ENCODE measurements around the gene PXYLP1.
"Not testable (repeated sequence)": the region's sequence is repeated elsewhere in the genome, so short reads cannot be mapped to it uniquely, and the experiment has no call there.

The PXYLP1 gene

DNA sequence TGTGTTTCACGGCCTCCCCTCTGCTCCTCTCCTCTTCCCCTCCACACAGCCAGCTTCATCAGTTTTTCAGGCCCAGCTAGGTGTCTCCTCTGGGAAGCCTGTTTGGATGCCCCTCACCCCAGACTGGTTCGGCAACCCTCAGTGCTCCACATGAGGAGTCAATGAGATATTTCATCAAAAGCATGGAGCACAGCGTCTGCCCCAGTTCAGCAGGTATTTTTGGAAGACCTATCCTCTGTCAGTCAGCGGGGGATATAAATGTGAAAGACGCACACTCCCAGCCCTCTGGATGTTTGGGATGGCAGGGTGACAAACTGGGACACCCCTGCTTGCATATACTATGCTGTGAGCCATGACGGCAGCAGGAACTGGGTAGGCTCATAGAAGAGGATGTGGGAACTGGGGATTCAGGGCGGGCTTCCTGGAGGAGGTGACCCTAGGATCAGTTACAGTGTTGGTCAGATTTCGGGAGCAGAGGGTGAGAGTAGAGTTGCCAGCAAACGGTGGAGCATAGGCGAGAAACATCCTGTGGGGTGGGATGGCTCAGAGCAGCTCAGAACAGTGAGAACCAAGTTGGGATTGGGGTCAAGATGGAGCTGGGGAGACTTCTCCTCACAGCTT is 42.9 kb downstream of the PXYLP1 start:
- no peak for DNase-seq

- DNase-seq = no peak
Measured at GRCh38 chr3:141275032-141275422, 43.4 kb downstream of the PXYLP1 start.

- no peak for DNase-seq
Measured at GRCh38 chr3:141275511-141275910, 43.9 kb downstream of the PXYLP1 start.

- no peak for DNase-seq
Measured at GRCh38 chr3:141275973-141276372, 44.3 kb downstream of the PXYLP1 start.

GRCh38 chr3:141276398-141276797 is 44.8 kb downstream of the PXYLP1 start:
- no peak for DNase-seq

- no peak for DNase-seq
Measured at GRCh38 chr3:141277451-141277850, 45.8 kb downstream of the PXYLP1 start.

DNA sequence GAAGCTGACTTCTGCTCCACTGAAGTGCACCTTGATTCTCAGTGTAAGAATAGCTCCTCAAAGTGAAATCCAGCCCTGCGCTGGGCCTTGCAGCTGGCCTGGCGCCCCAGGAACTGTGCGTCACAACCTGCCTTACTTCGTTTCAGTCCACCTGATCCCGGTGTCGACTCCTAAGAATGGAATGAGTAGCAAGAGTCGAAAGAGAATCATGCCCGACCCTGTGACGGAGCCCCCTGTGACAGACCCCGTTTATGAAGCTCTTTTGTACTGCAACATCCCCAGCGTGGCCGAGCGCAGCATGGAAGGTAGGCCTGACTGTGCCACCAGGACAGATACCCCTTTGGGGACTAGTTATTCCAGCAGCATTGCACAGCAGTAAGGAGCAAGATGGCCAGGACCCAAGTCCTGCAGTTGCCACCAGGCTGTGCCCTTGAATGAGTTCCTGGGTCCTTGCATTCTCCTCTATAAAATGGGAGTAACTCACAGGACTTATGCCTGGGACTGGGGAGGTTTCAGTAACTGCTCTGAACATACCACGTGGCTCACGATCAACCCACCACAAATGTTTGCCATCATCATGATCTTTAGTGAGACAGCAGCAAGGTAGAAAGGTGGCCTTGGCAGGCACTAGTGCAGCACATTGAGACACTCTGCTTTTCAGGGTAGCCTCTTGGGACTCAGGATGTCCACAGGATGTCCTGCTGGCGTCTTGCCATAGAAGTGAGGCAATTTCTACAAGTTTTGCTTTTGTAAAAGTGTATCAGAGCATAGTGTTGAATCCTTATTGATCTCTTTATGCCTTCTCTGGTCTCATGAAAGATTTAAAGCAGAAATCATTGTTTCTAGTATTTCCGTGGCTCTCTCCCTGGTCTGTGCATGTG is 46.8 kb downstream of the PXYLP1 start:
- DNase-seq = no peak

- DNase-seq = no peak
Measured at GRCh38 chr3:141279077-141279967, 47.7 kb downstream of the PXYLP1 start.

DNA sequence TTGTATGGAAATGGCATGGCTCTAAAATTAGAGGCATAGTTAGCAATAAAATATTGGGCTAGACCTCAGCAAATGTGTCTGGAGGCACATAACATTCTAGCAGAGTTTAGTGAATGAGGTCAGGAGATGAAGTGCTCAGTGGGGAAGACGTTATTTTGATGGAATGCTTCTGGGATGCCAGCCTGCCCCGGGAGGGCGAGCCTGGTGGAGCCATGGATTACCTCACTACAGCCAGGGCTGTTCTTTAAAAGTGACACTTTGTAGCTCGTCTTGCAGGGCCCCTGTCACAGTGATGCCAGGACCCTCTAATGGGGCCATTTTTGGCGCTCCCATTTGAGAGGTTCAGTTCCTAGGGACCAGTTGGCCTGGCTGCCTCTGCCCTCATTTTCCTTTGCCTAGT is 48.5 kb downstream of the PXYLP1 start:
- no peak for DNase-seq

DNA sequence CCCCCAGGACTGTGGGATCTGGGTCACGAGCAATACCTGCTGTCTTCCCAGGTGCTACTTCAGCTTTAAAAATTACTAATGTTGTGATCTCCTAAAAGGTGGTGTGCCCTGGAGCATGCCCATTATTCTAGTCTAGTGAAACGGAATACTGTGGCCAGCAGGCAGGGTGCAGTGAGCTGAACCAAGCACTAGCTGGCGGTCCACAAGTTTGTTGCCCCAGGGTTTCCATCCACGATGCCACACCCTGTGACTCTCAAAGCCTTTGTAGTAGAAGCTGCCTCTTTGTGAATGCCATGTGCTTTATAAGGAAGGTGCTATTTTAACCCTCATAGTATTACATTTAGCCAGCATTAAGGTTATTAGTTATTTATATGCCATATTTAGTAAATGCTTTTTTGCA is 49.1 kb downstream of the PXYLP1 start:
- DNase-seq = no peak

DNA sequence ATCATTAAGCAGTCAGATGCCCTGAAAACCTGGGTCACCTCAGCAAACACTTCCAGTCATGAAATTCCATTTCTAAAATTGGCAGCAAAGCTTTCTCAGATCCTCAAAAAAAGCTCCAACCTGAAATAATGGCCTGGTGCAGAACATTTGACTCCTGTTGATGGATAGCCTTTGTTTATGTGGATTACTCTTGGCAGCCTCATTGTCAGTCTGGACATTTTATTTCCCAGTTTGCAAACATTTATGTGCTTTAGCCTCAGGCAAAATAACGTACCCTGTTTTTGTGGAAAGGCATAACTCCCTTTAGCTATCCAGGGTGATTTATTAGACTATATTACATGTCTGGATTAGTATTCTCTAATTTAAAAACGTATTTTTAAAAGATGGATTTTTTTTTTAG is 53.9 kb downstream of the PXYLP1 start:
- no peak for DNase-seq

DNA sequence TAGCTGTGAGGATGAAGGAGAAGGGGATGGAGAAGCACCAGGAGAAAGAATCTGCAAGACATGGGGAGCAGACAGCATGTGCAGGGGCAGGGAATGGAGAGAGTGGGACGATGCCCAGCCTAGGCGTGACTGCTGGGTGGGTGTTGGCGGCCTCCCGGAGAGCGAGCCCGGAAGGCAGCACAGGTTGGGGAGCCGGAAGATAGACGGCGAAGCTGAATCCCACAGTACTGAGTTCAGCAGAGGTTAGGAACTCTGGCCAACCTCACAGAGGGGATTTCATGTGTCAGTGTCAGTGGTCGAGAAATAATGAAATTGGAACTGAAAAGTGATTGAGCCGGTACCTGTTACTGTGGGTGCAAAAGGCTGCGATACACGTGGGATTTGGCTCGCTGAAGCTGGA is 55.2 kb downstream of the PXYLP1 start:
- DNase-seq = no peak

GRCh38 chr3:141287326-141287725 is 55.7 kb downstream of the PXYLP1 start:
- no peak for DNase-seq

DNA sequence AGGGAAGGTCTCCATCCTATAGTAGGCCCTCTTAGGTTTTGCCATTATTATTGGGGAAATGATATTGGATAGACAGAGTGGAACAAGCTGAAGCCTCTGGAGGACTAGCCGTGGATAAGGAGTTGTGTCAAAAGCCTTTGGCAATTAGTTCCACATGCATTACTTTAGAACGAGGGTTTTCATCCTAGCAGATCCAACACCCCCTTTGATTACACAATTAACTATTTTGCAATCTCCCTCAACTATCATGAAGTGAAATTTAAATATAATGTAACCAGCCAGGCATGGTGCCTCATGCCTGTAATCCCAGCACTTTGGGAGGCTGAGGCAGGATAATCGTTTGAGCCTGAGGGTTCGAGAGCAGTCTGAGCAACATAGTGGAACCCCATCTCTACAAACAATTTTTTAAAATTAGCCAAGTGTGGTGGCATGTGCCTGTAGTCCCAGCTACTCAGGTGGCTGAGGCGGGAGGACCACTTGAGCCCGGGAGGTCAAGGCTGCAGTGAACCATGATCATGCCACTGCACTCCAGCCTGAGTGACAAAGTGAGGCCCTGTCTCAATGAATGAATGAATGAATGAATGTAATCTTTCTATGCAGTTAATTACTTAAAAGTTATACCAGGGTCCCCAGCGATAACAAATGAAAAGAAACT is 56.8 kb downstream of the PXYLP1 start:
- no peak for DNase-seq

GRCh38 chr3:141289228-141289772 is 57.7 kb downstream of the PXYLP1 start:
- DNase-seq = no peak

- no peak for DNase-seq
Measured at GRCh38 chr3:141291559-141292355, 60.1 kb downstream of the PXYLP1 start.

DNA sequence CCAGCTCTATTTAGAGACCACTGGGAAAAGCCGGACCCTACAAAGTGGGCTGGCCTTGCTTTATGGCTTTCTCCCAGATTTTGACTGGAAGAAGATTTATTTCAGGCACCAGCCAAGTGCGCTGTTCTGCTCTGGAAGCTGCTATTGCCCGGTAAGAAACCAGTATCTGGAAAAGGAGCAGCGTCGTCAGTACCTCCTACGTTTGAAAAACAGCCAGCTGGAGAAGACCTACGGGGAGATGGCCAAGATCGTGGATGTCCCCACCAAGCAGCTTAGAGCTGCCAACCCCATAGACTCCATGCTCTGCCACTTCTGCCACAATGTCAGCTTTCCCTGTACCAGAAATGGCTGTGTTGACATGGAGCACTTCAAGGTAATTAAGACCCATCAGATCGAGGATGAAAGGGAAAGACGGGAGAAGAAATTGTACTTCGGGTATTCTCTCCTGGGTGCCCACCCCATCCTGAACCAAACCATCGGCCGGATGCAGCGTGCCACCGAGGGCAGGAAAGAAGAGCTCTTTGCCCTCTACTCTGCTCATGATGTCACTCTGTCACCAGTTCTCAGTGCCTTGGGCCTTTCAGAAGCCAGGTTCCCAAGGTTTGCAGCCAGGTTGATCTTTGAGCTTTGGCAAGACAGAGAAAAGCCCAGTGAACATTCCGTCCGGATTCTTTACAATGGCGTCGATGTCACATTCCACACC is 60.9 kb downstream of the PXYLP1 start:
- DNase-seq = no peak

DNA sequence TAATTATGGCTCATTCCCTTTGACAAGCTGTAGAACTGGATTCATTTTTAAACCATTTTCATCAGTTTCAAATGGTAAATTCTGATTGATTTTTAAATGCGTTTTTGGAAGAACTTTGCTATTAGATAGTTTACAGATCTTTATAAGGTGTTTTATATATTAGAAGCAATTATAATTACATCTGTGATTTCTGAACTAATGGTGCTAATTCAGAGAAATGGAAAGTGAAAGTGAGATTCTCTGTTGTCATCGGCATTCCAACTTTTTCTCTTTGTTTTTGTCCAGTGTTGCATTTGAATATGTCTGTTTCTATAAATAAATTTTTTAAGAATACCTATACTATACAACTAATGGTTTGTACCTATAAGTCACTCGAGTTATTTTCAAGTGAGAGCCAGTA is 62.7 kb downstream of the PXYLP1 start:
- DNase-seq = no peak

GRCh38 chr3:141294848-141295247 is 63.2 kb downstream of the PXYLP1 start:
- no peak for DNase-seq

GRCh38 chr3:141300426-141300825 is 68.8 kb downstream of the PXYLP1 start:
- not testable (repeated sequence) for DNase-seq
